K562 (cell line): Measurements from ENCODE around the gene COL5A1. TPM values are rescaled to one million over a fixed set of nuclear protein-coding genes. Genes with fewer than 3 reads are reported as not detected.
A peak's percentile ranks its signal among the peaks of the same experiment; 100 is the strongest.

Experiments used
- ATAC-seq: fragments of 200-7000 bp; cut with Tn5 transposase; 3 replicates; pipeline ENCODE4 v1.9.1; 2020; ENCODE audit warnings: moderate library complexity
- BruUV-seq: library from RNA; stranded (reverse); fragments of 400-500 nt; replicated peaks from 2 replicates; lab custom pipeline; 2021; lab: Mats Ljungman, UMichigan
- CTCF ChIA-PET: fragments of 300-600 bp; formaldehyde crosslinking; extraction: SDS; loops from one replicate; lab custom pipeline; 2021; ENCODE audit warnings: low intra/inter-chr PET ratio; lab: Yijun Ruan, JAX
- POLR2A ChIA-PET: fragments of 300-600, 350-650 bp; sonication (Branson Sonifier 250); formaldehyde crosslinking; extraction: SDS; loops from one replicate; lab custom pipeline; 2021; ENCODE audit warnings: antibody characterized with exemption, inconsistent platforms; lab: Yijun Ruan, JAX
- DNase-seq, 4 experiments: peaks; one replicate each; pipeline versions ENCODE4 v3.0.0 to v3.0.0-alpha.2; 2011 to 2018; ENCODE audit warnings: low spot score in 3 of 4, mixed read lengths in 3 of 4; ENCODE audit errors: extremely low read depth in 1 of 4
- FAIRE-seq: peaks from 2 replicates; lab custom pipeline; 2011; peaks lifted over from hg19 to GRCh38; lab: Jason Lieb, UNC
- H2AFZ ChIP-seq: 2 replicates; pipeline ENCODE4 v1.6.0; 2011; ENCODE audit warnings: low read depth, low read length, control low read depth, inconsistent platforms
- H3K27ac ChIP-seq: fragments of 200-600 bp; 3 replicates; pipeline ENCODE4 v1.8.0; 2011; ENCODE audit warnings: low read depth, mild to moderate bottlenecking, control low read depth, inconsistent platforms, low read length, moderate library complexity, mixed read lengths; ENCODE audit errors: extremely low read depth
- H3K27me3 ChIP-seq, 2 experiments: fragments of 300-600 bp in 1 of 2; 2 replicates in 1 of 2; 3 replicates in 1 of 2; pipeline versions ENCODE4 v1.6.0 to v1.8.0; 2011; ENCODE audit warnings: inconsistent platforms in 2 of 2, low read length in 2 of 2, mild to moderate bottlenecking in 1 of 2, mixed read lengths in 1 of 2, moderate library complexity in 1 of 2; ENCODE audit not compliant: control insufficient read depth in 2 of 2, insufficient read depth in 2 of 2
- H3K36me3 ChIP-seq: fragments of 300-600 bp; 3 replicates; pipeline ENCODE4 v1.8.0; 2011; ENCODE audit warnings: mild to moderate bottlenecking, low read length, inconsistent platforms; ENCODE audit not compliant: control insufficient read depth, insufficient read depth
- H3K4me1 ChIP-seq, 2 experiments: fragments of 200-600 bp in 1 of 2; replicated peaks in 1 of 2; 2 replicates in 1 of 2; 3 replicates in 1 of 2; pipeline versions ENCODE4 v1.5.1 to v1.8.0; 2011; ENCODE audit warnings: inconsistent platforms in 2 of 2, low read length in 2 of 2, mild to moderate bottlenecking in 1 of 2, mixed read lengths in 1 of 2, moderate library complexity in 1 of 2; ENCODE audit not compliant: control insufficient read depth in 2 of 2, insufficient read depth in 2 of 2
- H3K4me2 ChIP-seq: 2 replicates; pipeline ENCODE4 v1.6.1; 2011; ENCODE audit warnings: low read length, control low read depth, inconsistent platforms, mixed read lengths; ENCODE audit not compliant: insufficient read depth
- H3K4me3 ChIP-seq: fragments of 200-600 bp; sonication (generic), shearing (Covaris generic); 2 replicates; pipeline ENCODE4 v1.5.1; 2016; ENCODE audit warnings: control low read depth, inconsistent platforms
- H3K79me2 ChIP-seq: fragments of 200-600 bp; 3 replicates; pipeline ENCODE4 v1.8.0; 2011; ENCODE audit warnings: low read length, inconsistent platforms; ENCODE audit not compliant: control insufficient read depth, insufficient read depth
- H3K9ac ChIP-seq, 2 experiments: 2 replicates each; pipeline versions ENCODE4 v1.6.0 to v1.6.1; 2011; ENCODE audit warnings: low read depth in 2 of 2, low read length in 2 of 2, control low read depth in 1 of 2, inconsistent platforms in 1 of 2, mild to moderate bottlenecking in 1 of 2, mixed read lengths in 1 of 2; ENCODE audit not compliant: insufficient read depth in 1 of 2
- H3K9me1 ChIP-seq: one replicate; pipeline ENCODE4 v1.6.0; 2011; ENCODE audit warnings: inconsistent platforms, mild to moderate bottlenecking, low read length, moderate library complexity; ENCODE audit not compliant: control insufficient read depth, insufficient read depth
- H3K9me3 ChIP-seq: replicated peaks from 2 replicates; pipeline ENCODE4 v1.5.1; 2011; ENCODE audit warnings: low read depth, low read length, inconsistent platforms; ENCODE audit not compliant: control insufficient read depth, insufficient read depth
- H4K20me1 ChIP-seq: replicated peaks from 2 replicates; pipeline ENCODE4 v1.6.1; 2011; ENCODE audit warnings: low read length, inconsistent platforms, mixed read lengths; ENCODE audit not compliant: control insufficient read depth, insufficient read depth
- CBFA2T2 ChIP-seq: fragments of 450-650 bp; conservative IDR thresholded peaks from 2 replicates; pipeline ENCODE4 v1.6.1; 2017; ENCODE audit warnings: mild to moderate bottlenecking
- HDAC3 ChIP-seq: fragments of 450-650 bp; IDR thresholded peaks from 2 replicates; pipeline ENCODE4 v1.6.1; 2018; ENCODE audit warnings: borderline replicate concordance, mild to moderate bottlenecking, moderate library complexity; ENCODE audit not compliant: partially characterized antibody
- ILF3 ChIP-seq: fragments of 450-650 bp; IDR thresholded peaks from 2 replicates; pipeline ENCODE4 v1.6.1; 2018; ENCODE audit warnings: antibody characterized with exemption, mild to moderate bottlenecking, moderate library complexity, borderline replicate concordance
- MAZ ChIP-seq, 2 experiments: fragments of 450-650 bp in 1 of 2; sonication (generic) in 1 of 2; formaldehyde crosslinking; IDR thresholded peaks in 1 of 2; conservative IDR thresholded peaks in 1 of 2; 2 replicates each; pipeline versions ENCODE4 v1.4.0 to v1.5.0; 2020; ENCODE audit warnings: mild to moderate bottlenecking in 1 of 2, missing genetic modification reagents in 1 of 2
- NR0B1 ChIP-seq: fragments of 450-650 bp; IDR thresholded peaks from one replicate; pipeline ENCODE4 v1.6.1; 2018; ENCODE audit warnings: mild to moderate bottlenecking, moderate library complexity; ENCODE audit not compliant: partially characterized antibody
- NR3C1 ChIP-seq: sonication (generic); formaldehyde crosslinking; IDR thresholded peaks from 2 replicates; pipeline ENCODE4 v1.8.1; 2022; ENCODE audit warnings: missing genetic modification reagents
- NRF1 ChIP-seq, 2 experiments: fragments of 450-650 bp; IDR thresholded peaks in 1 of 2; conservative IDR thresholded peaks in 1 of 2; 2 replicates each; pipeline ENCODE4 v1.6.1; 2014; ENCODE audit warnings: mild to moderate bottlenecking in 2 of 2
- U2AF2 ChIP-seq: fragments of 200-400 bp; formaldehyde crosslinking; optimal IDR thresholded peaks from 2 replicates; pipeline ENCODE3; 2017; ENCODE audit warnings: low read depth, mild to moderate bottlenecking, low read length
- ZBTB9 ChIP-seq: fragments of 450-650 bp; formaldehyde crosslinking; IDR thresholded peaks from 2 replicates; pipeline ENCODE4 v1.4.0; 2020; ENCODE audit warnings: mild to moderate bottlenecking, moderate library complexity
- ZNF3 ChIP-seq: fragments of 250-450 bp; sonication (Bioruptor Pico); IDR thresholded peaks from 2 replicates; pipeline ENCODE4 v1.5.0; 2021; ENCODE audit warnings: mild to moderate bottlenecking, moderate library complexity
- ZNF384 ChIP-seq: IDR thresholded peaks from 2 replicates; pipeline ENCODE4 v1.6.1; 2012; ENCODE audit warnings: low read depth, low read length, improper control_type of control experiment
- WGBS: fragments of 100-300 bp; shearing (Covaris generic); methylation state at CpG from one replicate; pipeline ENCODE4 v1.1.6; 2016; ENCODE audit warnings: low coverage, mixed read lengths; ENCODE audit not compliant: insufficient coverage; ENCODE audit errors: missing lambda C conversion rate; 5-methylcytosine and 5-hydroxymethylcytosine counted together
- in situ Hi-C: fragments of 300-500 bp; cut with MboI; formaldehyde crosslinking; loops from 4 replicates; pipeline ENCODE4 v1.15.0; 2018; ENCODE audit warnings: inconsistent platforms, mixed read lengths
- intact Hi-C: fragments of 100-400 bp; cut with micrococcal nuclease; formaldehyde crosslinking; loops from 2 replicates; pipeline ENCODE4 v1.14.2; 2022
- polyA plus RNA-seq, 8 experiments: library from polyadenylated mRNA; depleted of rRNA in 4 of 8; stranded (reverse) in 5 of 8; unstranded in 3 of 8; fragments of >200 nt; fragmentation: Nextera tagmentation in 2 of 8; fragmentation: Illumina TruSeq in 1 of 8; extraction: Ambion mirVana in 2 of 8; extraction: Trizol in 1 of 8; gene quantifications; 2 replicates each; pipeline versions ENCODE4 v1.2.1 to v1.2.3, GENCODE V29; 2011 to 2014; ENCODE audit warnings: inconsistent platforms in 1 of 8, missing spikeins in 1 of 8
- total RNA-seq, 7 experiments: library from RNA; depleted of rRNA in 6 of 7; stranded (reverse); fragments of >200 nt in 6 of 7; fragmentation: Illumina TruSeq in 2 of 7; extraction: Trizol in 2 of 7; gene quantifications; 2 replicates each; pipeline versions ENCODE4 v1.2.1 to v1.2.3, GENCODE V29; 2011 to 2021; ENCODE audit warnings: low replicate concordance in 1 of 7
- TF ChIP-seq, protein P1 (sequence below): sonication (generic); formaldehyde crosslinking; IDR thresholded peaks from 2 replicates; pipeline ENCODE4 v1.9.0; 2022; ENCODE audit warnings: mild to moderate bottlenecking, missing genetic modification reagents

Gene COL5A1
- total and polyA plus RNA-seq, 9 of the 15 experiments (the other 6 are each of a cell fraction or from before 2014, with no cell fraction given): under 0.01 to 0.13 (median 0.04) TPM; not detected in 6

- BruUV-seq: no TSS peak
These were observed 5.9 kb downstream of the COL5A1 start for GRCh38 chr9:134647359-134648080.

DNA sequence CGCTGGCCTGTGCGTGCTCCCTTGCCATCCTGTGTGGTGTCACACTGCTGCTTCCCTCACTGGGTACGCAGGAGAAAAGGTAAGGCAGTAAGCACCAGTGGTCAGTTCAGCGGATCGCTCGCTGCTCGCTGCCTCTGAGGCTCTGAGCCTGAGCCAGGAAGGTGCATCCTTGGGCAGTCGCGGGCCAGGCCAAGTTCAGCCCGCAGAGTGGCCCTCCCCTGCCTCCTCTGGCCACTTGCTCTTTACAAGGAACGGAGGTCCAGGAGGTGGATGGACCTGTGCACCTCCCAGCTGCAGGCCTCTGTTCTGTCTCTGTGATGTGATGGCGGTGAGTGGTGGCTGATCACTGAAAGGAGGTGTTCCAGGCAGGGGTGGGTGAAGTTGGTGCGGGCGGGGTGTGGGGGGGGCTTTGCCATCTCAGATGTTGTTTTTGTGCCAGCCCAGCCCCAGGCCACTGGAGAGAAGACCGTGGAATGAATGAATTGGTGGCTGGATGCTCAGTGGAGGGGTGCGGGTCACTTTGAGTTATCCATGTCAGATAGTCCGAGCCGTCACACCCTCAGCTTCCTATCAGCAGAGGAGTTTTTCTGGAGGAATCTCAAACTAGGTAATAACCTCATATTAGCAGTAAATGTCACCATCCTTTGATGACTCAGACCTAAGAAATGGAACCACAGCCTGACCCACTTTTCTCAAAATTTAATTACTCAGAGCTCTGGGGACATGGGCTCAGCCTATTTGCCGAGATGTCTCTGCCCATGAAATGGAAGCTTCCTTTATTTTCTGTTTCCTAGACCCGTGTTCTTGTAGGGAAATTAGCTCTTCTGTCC lies 7.3 kb downstream of the COL5A1 start:
- CTCF ChIA-PET: no interaction called here
- no peak overlapping the region for H3K4me3 ChIP-seq
- no peak for ATAC-seq
- no peaks in the 10 kb centered on the region for H3K9me3 ChIP-seq
- no peak overlapping the region for H2AFZ ChIP-seq
- no TSS peak for BruUV-seq
- POLR2A ChIA-PET: no interaction called here
- H3K36me3 ChIP-seq: no peaks in the 10 kb centered on the region
- peaks cover 4% of the 10 kb centered on the region; the same call in 1 of the 2 replicates for H4K20me1 ChIP-seq
- no peak for DNase-seq
- intact Hi-C loops: loop anchor here (10.0 kb wide), 1 partner anchor 94 kb away; no protein-coding TSS in a partner anchor
- H3K27me3 ChIP-seq: peaks cover 13 to 39% of the 10 kb centered on the region in 2 experiments
- no peaks in the 10 kb centered on the region for H3K79me2 ChIP-seq
- H3K4me1 ChIP-seq: no peaks in the 10 kb centered on the region
- FAIRE-seq: no peak
- in situ Hi-C loops: no loop called here
- H3K4me2 ChIP-seq: no peak overlapping the region
- no peak overlapping the region for H3K9ac ChIP-seq
- no peak overlapping the region for H3K27ac ChIP-seq
- no peaks in the 10 kb centered on the region for H3K9me1 ChIP-seq
- WGBS: 0% methylated on average over 17 of the region's 20 CpGs
- TF ChIP-seq NR0B1: no peak
- no peak for TF ChIP-seq ILF3
- TF ChIP-seq, protein P1, sequence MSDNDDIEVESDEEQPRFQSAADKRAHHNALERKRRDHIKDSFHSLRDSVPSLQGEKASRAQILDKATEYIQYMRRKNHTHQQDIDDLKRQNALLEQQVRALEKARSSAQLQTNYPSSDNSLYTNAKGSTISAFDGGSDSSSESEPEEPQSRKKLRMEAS (CRISPR knock-in tag): no peak
- TF ChIP-seq ZNF3 (CRISPR knock-in tag): no peak
- TF ChIP-seq NR3C1 (CRISPR knock-in tag): no peak
- no peak for TF ChIP-seq ZBTB9 (CRISPR knock-in tag)
- TF ChIP-seq HDAC3: no peak
- no peak for TF ChIP-seq U2AF2

More at GRCh38 chr9:134647359-134648080, 5.9 kb downstream of the COL5A1 start:
- Histone ChIP-seq H3K4me1 (no peaks in the 10 kb centered on the region), H3K27me3 (peaks cover 17 to 52% of the 10 kb centered on the region in 2 experiments), H3K4me2 (no peak overlapping the region), H4K20me1 (peaks cover 4% of the 10 kb centered on the region; the same call in 1 of the 2 replicates), H3K79me2 (no peaks in the 10 kb centered on the region), H2AFZ (no peak overlapping the region), H3K9ac (no peak overlapping the region), H3K9me3 (no peaks in the 10 kb centered on the region), H3K36me3 (no peaks in the 10 kb centered on the region), H3K9me1 (no peaks in the 10 kb centered on the region), H3K27ac (no peak overlapping the region), H3K4me3 (no peak overlapping the region)
- ChIA-PET POLR2A (interaction anchor here (0.6 kb wide), 1 partner anchor 388 kb away, joined by 3 read pairs; no protein-coding TSS in a partner anchor), CTCF (no interaction called here)
- WGBS: 5% methylated on average over 27 of the region's 33 CpGs
- FAIRE-seq (no peak), DNase-seq (no peak), ATAC-seq (no peak)
- TF ChIP-seq NRF1 (conservative IDR thresholded peaks at IDR 0.05 in 1 of 2, IDR thresholded peaks at IDR 0.05 in 1 of 2): peak in 1 of 2 experiments; percentile 50; a peak in 2 of 4 replicates
- TF ChIP-seq ZNF384: no peak
- TF ChIP-seq MAZ (CRISPR knock-in tag; conservative IDR thresholded peaks at IDR 0.05 in 1 of 2, IDR thresholded peaks at IDR 0.05 in 1 of 2): no peak
- no peak for TF ChIP-seq CBFA2T2
- intact Hi-C loops: loop anchor here (10.0 kb wide), 1 partner anchor 93 kb away; no protein-coding TSS in a partner anchor
- in situ Hi-C loops: no loop called here
